ENCODE data around the gene ZNF579. TPM values are rescaled to one million over a fixed set of nuclear protein-coding genes. Genes with fewer than 3 reads are reported as not detected.

Gene ZNF579
- total RNA-seq, 4 donors from 2014 or later, result 2.0 to 5.6 (median 2.9) TPM

- no peaks in the 10 kb centered on the region for H3K27me3 ChIP-seq
- intact Hi-C loops (cut with DNase I; ENCODE audit: low total_unique reads) (loop anchor here (10.0 kb wide), 1 partner anchor 490 kb away; the partner anchor contains the start of gene PPP1R12C), in situ Hi-C loops (cut with MboI; ENCODE audit: low pct_ligation_motif_present in 1 of 4, low pct_unique_long_range_greater_than_20kb in 1 of 4, low sequenced_read_pairs in 3 of 4) (loop anchor here in 1 of 4 donors (10.0 kb wide), 1 partner anchor 90 kb away; no protein-coding TSS in a partner anchor)
- no peaks in the 10 kb centered on the region for H3K36me3 ChIP-seq
- WGBS, 2 donors (ENCODE audit: low coverage in 1 of 2), result 0% methylated on average over 12 to 25 of the region's 43 CpGs
- H3K9me3 ChIP-seq, result no peaks in the 10 kb centered on the region
- H3K27ac ChIP-seq, result peak overlapping the region; percentile 94 to 99 (median 96)
- H3K4me1 ChIP-seq, result peaks cover 12 to 38% (median 28%) of the 10 kb centered on the region in 4 donors
- DNase-seq, result peak; percentile 98
- peak; percentile 29 for TF ChIP-seq POLR2A (IDR thresholded peaks at IDR 0.05)
- no peak for TF ChIP-seq EP300 (IDR thresholded peaks at IDR 0.05; ENCODE audit: low read depth)
- no peak for TF ChIP-seq CTCF (IDR thresholded peaks at IDR 0.05)
- peak; percentile 48 to 63 (median 59) for TF ChIP-seq POLR2AphosphoS5 (IDR thresholded peaks at IDR 0.05)
- H3K4me3 ChIP-seq, result peak overlapping the region; percentile 79 to 93 (median 89)
These were observed 24.6 kb upstream of the ZNF579 start for GRCh38 chr19:55605207-55605636.

- intact Hi-C loops (cut with DNase I; ENCODE audit: low total_unique reads), result loop anchor here (10.0 kb wide), 1 partner anchor 489 kb away; the partner anchor contains the start of gene PPP1R12C
- TF ChIP-seq CTCF (IDR thresholded peaks at IDR 0.05) (no peak), EP300 (IDR thresholded peaks at IDR 0.05; ENCODE audit: low read depth) (no peak), POLR2AphosphoS5 (IDR thresholded peaks at IDR 0.05) (no peak), POLR2A (IDR thresholded peaks at IDR 0.05) (no peak)
- peaks cover 14 to 38% (median 28%) of the 10 kb centered on the region in 4 donors for H3K4me1 ChIP-seq
These were observed 23.1 kb upstream of the ZNF579 start for GRCh38 chr19:55603581-55604292.

GRCh38 chr19:55603115-55603514, 22.5 kb upstream of the ZNF579 start:
- no peaks in the 10 kb centered on the region for H3K36me3 ChIP-seq
- no peak overlapping the region for H3K27ac ChIP-seq
- H3K9me3 ChIP-seq, result no peaks in the 10 kb centered on the region
- no peak overlapping the region for H3K4me3 ChIP-seq
- peaks cover 18 to 38% (median 28%) of the 10 kb centered on the region in 4 donors for H3K4me1 ChIP-seq
- in situ Hi-C loops (cut with MboI; ENCODE audit: low pct_ligation_motif_present in 1 of 4, low pct_unique_long_range_greater_than_20kb in 1 of 4, low sequenced_read_pairs in 3 of 4) (loop anchor here in 1 of 4 donors (10.0 kb wide), 1 partner anchor 88 kb away; no protein-coding TSS in a partner anchor), intact Hi-C loops (cut with DNase I; ENCODE audit: low total_unique reads) (loop anchor here (10.0 kb wide), 1 partner anchor 488 kb away; the partner anchor contains the start of gene PPP1R12C)
- TF ChIP-seq CTCF (IDR thresholded peaks at IDR 0.05) (no peak), POLR2A (IDR thresholded peaks at IDR 0.05) (no peak), EP300 (IDR thresholded peaks at IDR 0.05; ENCODE audit: low read depth) (no peak), POLR2AphosphoS5 (IDR thresholded peaks at IDR 0.05) (no peak)
- no peak for DNase-seq
- WGBS, 2 donors (ENCODE audit: low coverage in 1 of 2), result 93% methylated on average over 21 of the region's 21 CpGs; no CpG with 5 or more reads in 1 of the 2 donors
- no peaks in the 10 kb centered on the region for H3K27me3 ChIP-seq

More at GRCh38 chr19:55603581-55604292, 23.1 kb upstream of the ZNF579 start:
- Histone ChIP-seq H3K36me3 (no peaks in the 10 kb centered on the region), H3K27me3 (no peaks in the 10 kb centered on the region), H3K4me3 (no peak overlapping the region), H3K27ac (peak overlapping the region; percentile 94 to 99 (median 96)), H3K9me3 (no peaks in the 10 kb centered on the region)
- in situ Hi-C loops (cut with MboI; ENCODE audit: low pct_ligation_motif_present in 1 of 4, low pct_unique_long_range_greater_than_20kb in 1 of 4, low sequenced_read_pairs in 3 of 4), result loop anchor here in 1 of 4 donors (10.0 kb wide), 1 partner anchor 89 kb away; no protein-coding TSS in a partner anchor
- peak; percentile 32 for DNase-seq
- 66 to 78% methylated on average over 16 to 22 of the region's 22 CpGs for WGBS, 2 donors (ENCODE audit: low coverage in 1 of 2)

All from transverse colon (tissue), 4 donors.